ENCODE results near the gene KLK11.

Gene KLK11

DNA sequence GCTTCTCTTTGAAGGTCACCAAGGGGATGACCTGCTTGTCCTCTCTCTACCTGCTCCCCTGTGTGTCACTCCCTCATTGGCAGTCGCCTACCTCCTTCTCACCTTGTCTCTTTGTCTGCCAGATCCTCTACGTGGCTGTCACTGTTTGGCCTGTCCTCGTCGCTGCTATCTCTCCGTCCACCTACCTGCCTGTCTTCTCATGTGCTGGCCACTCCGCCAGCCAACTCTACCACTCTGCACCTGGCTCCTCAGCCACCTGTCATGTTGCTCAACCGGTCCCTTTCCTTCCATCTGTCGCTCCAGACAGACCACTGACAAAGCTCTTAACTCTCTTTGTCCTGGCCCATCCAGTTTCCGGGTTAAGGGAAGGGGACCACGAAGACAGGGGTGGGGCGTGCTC lies 8.3 kb upstream of the KLK11 start, which contains the start of gene KLK12:
Gene KLK12, minus strand, starts transcription at position 299 of the 400 bp plus-strand sequence. CDS start 381 bp downstream, outside the sequence.
- no peaks in the 10 kb centered on the region for H3K36me3 ChIP-seq
- H3K27me3 ChIP-seq, result peaks cover 3% of the 10 kb centered on the region
- H3K4me3 ChIP-seq (ENCODE audit: low read depth, low read length), result no peak within 1 kb of the TSS
- TF ChIP-seq, protein P1, sequence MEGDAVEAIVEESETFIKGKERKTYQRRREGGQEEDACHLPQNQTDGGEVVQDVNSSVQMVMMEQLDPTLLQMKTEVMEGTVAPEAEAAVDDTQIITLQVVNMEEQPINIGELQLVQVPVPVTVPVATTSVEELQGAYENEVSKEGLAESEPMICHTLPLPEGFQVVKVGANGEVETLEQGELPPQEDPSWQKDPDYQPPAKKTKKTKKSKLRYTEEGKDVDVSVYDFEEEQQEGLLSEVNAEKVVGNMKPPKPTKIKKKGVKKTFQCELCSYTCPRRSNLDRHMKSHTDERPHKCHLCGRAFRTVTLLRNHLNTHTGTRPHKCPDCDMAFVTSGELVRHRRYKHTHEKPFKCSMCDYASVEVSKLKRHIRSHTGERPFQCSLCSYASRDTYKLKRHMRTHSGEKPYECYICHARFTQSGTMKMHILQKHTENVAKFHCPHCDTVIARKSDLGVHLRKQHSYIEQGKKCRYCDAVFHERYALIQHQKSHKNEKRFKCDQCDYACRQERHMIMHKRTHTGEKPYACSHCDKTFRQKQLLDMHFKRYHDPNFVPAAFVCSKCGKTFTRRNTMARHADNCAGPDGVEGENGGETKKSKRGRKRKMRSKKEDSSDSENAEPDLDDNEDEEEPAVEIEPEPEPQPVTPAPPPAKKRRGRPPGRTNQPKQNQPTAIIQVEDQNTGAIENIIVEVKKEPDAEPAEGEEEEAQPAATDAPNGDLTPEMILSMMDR (IDR thresholded peaks at IDR 0.05; ENCODE audit: low read depth, low read length), result no peak
- H3K4me1 ChIP-seq, result no peaks in the 10 kb centered on the region
- H3K9me3 ChIP-seq, result no peaks in the 10 kb centered on the region; the same call in 1 of the 2 replicates
- DNase-seq, result no peak

DNA sequence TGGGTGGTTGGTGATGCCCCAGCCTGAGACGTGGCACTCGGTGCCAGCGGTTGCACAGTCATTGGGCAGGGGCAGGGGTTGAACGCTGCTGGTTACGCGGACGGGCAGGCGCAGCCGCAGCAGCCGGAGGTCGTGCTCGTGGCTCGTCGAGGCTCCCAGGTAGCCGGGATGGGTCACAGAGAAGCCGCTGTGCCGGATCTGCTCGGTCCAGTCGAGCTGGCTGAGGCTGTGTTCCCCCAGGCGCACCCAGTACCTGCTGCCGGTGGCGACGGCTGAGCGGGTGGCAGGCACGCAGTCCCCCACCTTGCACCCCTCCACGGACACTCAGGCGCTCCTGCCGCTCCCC lies 5.4 kb upstream of the KLK11 start:
- Histone ChIP-seq H3K27me3 (peaks cover 18% of the 10 kb centered on the region), H3K9me3 (no peaks in the 10 kb centered on the region; the same call in 1 of the 2 replicates), H3K36me3 (no peaks in the 10 kb centered on the region), H3K4me3 (ENCODE audit: low read depth, low read length) (no peak overlapping the region), H3K4me1 (no peaks in the 10 kb centered on the region)
- no peak for DNase-seq
- TF ChIP-seq, protein P1 (IDR thresholded peaks at IDR 0.05; ENCODE audit: low read depth, low read length), result no peak

DNA sequence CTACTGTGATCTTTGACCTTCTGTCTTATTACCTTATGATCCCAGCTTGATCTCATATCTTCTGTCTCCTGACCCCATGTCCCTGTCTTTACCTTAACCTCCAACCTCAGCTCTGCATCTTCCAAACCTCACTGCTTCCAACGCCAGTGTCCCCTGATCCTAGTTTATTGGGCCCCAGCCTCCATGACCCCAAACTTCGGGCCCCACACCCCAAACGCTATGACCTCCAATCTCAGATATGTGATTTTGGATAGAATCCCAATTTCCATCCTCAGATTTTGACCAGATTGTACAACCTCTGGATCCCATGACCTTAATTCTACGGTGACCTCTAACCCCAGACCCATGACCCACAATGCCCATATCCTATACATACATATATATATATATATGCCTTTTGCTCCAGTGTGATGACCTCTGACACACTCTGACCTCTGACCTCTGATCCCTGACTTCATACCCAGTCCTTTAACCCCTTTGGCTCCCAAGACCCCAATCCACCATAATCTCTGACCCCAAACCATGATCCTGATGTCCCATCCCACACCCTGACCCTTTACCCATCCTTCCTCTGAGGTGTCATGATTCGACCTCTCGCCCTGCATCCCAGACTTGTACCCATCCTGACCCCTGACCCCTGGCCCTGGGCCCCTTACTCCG lies 4.9 kb upstream of the KLK11 start:
- H3K36me3 ChIP-seq, result no peaks in the 10 kb centered on the region
- H3K9me3 ChIP-seq, result no peaks in the 10 kb centered on the region; the same call in 1 of the 2 replicates
- no peak for DNase-seq
- no peaks in the 10 kb centered on the region for H3K4me1 ChIP-seq
- TF ChIP-seq, protein P1 (IDR thresholded peaks at IDR 0.05; ENCODE audit: low read depth, low read length), result no peak
- H3K27me3 ChIP-seq, result peaks cover 23% of the 10 kb centered on the region
- H3K4me3 ChIP-seq (ENCODE audit: low read depth, low read length), result no peak overlapping the region

DNA sequence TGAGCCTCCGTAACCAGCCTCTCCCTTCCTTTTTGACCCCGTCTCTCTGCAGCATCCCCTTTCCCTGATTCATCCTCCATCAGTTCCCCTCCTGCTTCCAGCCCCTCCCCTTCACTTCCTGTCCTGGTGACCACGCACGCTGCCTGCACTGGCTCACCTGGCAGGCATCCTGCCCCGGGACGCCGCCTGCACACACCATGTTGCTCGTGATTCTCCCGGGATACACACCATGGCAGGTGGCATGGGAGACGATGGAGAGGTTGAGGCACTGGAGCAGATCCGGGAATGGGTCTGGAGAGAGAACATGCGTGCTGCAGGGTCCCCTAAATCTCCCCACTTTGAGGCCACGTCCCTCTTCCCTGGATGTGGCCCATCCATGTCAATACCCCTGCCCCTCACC lies 4.2 kb upstream of the KLK11 start:
- Histone ChIP-seq H3K4me3 (ENCODE audit: low read depth, low read length) (no peak overlapping the region), H3K27me3 (peaks cover 27% of the 10 kb centered on the region), H3K4me1 (no peaks in the 10 kb centered on the region), H3K9me3 (no peaks in the 10 kb centered on the region; the same call in 1 of the 2 replicates), H3K36me3 (no peaks in the 10 kb centered on the region)
- TF ChIP-seq, protein P1 (IDR thresholded peaks at IDR 0.05; ENCODE audit: low read depth, low read length), result no peak
- DNase-seq, result no peak

DNA sequence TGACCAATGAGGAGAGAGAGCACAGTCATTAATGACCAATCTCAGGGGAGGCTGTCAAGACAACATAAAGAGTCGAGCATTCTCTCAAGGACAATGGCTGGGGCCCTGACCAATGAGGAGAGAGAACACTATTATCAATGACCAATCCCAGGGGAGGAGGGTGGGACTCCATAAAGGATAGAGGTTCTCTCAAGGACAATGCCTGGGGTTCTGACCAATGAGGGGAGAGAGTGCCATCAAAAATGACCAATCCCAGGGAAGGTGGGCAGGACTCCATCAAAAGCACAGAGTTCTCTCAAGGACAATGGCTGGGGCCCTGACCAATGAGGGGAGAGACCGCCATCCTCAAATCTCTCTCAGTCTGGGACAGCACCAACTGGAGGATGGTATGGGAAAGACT lies 3.3 kb upstream of the KLK11 start:
- H3K36me3 ChIP-seq, result no peaks in the 10 kb centered on the region
- H3K27me3 ChIP-seq, result peaks cover 35% of the 10 kb centered on the region
- H3K4me1 ChIP-seq, result no peaks in the 10 kb centered on the region
- TF ChIP-seq, protein P1 (IDR thresholded peaks at IDR 0.05; ENCODE audit: low read depth, low read length), result no peak
- H3K9me3 ChIP-seq, result no peaks in the 10 kb centered on the region; the same call in 1 of the 2 replicates
- no peak for DNase-seq
- H3K4me3 ChIP-seq (ENCODE audit: low read depth, low read length), result no peak overlapping the region

DNA sequence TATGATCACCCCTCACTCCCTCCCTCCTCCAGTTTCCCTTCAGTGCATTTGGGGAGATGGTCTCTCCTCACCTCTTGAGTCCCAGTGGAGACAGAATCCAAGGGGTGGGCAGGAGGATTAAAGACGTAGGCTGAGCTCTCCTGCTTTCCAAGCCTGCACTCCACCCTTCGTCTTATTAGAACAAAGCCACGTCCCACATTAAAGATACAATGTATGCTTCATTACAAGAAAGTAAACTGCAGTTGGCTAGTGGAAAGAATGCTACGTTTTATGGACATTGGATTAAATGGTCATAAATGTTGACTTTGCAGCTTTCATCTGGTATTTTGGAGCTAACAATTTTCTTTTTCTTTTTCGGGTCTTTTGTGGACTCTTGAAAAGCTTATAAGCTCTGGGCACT lies 1.5 kb upstream of the KLK11 start:
- Histone ChIP-seq H3K4me3 (ENCODE audit: low read depth, low read length) (no peak overlapping the region), H3K9me3 (no peaks in the 10 kb centered on the region; the same call in 1 of the 2 replicates), H3K36me3 (no peaks in the 10 kb centered on the region), H3K27me3 (peaks cover 51% of the 10 kb centered on the region), H3K4me1 (no peaks in the 10 kb centered on the region)
- TF ChIP-seq, protein P1 (IDR thresholded peaks at IDR 0.05; ENCODE audit: low read depth, low read length), result no peak
- no peak for DNase-seq
